MM.1S (cell line): ENCODE measurements around the gene SCP2.

Experiments
- EZH2 ChIP-seq: fragments of 300-600 bp; sonication (generic); optimal IDR thresholded peaks from 2 replicates; pipeline ENCODE3; 2017; ENCODE audit warnings: low read depth, mild to moderate bottlenecking, antibody characterized with exemption, low read length, mixed read lengths
- EZH2phosphoT487 ChIP-seq: fragments of 300-600 bp; sonication (generic); IDR thresholded peaks from 2 replicates; pipeline ENCODE4 v1.6.1; 2018; ENCODE audit warnings: antibody characterized with exemption, low read length
- TF ChIP-seq, protein P1 (sequence below): fragments of 300-600 bp; sonication (generic); IDR thresholded peaks from 2 replicates; pipeline ENCODE4 v1.5.1; 2016; ENCODE audit warnings: antibody characterized with exemption, low read length, mixed read lengths

DNA sequence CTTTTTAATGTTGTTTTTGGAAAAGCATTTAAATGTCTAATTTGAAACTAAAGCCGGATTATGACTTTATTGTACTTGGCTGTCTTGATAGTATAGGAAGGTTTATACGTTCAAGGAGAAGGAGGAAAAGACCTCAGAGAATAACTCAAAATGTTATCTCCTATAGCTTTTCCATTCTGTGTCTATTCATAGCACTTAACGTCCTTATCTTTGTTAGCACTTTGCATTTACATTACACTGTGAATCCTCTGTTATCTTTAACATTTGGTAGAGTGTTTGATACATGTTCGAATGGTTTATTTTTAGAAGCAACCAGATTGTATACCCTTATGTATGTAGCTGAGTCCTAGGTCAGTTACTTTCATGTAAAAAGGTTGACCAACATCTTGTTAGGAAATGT, 84.1 kb downstream of the SCP2 start:
- TF ChIP-seq, protein P1, sequence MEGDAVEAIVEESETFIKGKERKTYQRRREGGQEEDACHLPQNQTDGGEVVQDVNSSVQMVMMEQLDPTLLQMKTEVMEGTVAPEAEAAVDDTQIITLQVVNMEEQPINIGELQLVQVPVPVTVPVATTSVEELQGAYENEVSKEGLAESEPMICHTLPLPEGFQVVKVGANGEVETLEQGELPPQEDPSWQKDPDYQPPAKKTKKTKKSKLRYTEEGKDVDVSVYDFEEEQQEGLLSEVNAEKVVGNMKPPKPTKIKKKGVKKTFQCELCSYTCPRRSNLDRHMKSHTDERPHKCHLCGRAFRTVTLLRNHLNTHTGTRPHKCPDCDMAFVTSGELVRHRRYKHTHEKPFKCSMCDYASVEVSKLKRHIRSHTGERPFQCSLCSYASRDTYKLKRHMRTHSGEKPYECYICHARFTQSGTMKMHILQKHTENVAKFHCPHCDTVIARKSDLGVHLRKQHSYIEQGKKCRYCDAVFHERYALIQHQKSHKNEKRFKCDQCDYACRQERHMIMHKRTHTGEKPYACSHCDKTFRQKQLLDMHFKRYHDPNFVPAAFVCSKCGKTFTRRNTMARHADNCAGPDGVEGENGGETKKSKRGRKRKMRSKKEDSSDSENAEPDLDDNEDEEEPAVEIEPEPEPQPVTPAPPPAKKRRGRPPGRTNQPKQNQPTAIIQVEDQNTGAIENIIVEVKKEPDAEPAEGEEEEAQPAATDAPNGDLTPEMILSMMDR: no peak
- TF ChIP-seq EZH2: no peak
- no peak for TF ChIP-seq EZH2phosphoT487
